ENCODE measurements around the gene SERPINA12.

SERPINA12 gene

GRCh38 chr14:94481468-94482131 is 27.7 kb downstream of the SERPINA12 start:
- H3K79me2 ChIP-seq (ENCODE audit: insufficient read depth, low read length) = no peaks in the 10 kb centered on the region
- peaks cover 3% of the 10 kb centered on the region for H3K27me3 ChIP-seq (ENCODE audit: insufficient read depth, low read length)
- H3K27ac ChIP-seq (ENCODE audit: low read depth, low read length, poor library complexity, severe bottlenecking) = no peak overlapping the region
- H3K36me3 ChIP-seq (ENCODE audit: insufficient read depth, low read length) = no peaks in the 10 kb centered on the region; the same call in 1 of the 2 replicates
- H3K9me2 ChIP-seq (ENCODE audit: low read depth, low read length) = no peaks in the 10 kb centered on the region
- H2AFZ ChIP-seq (ENCODE audit: low read length) = no peak overlapping the region
- H3K4me3 ChIP-seq (ENCODE audit: low read depth, low read length, poor library complexity, severe bottlenecking) = no peak overlapping the region
- no peaks in the 10 kb centered on the region for H4K20me1 ChIP-seq (ENCODE audit: insufficient read depth, low read length)
- 0 out of 2 replicates have a peak, but pooled peaks cover 3% of the 10 kb centered on the region for H3K9me3 ChIP-seq (ENCODE audit: low read length)
- no peak overlapping the region for H3K4me2 ChIP-seq (ENCODE audit: low read length)
- H3K9ac ChIP-seq (ENCODE audit: low read length) = no peak overlapping the region
- no peaks in the 10 kb centered on the region for H3F3A ChIP-seq (ENCODE audit: insufficient read depth, low read length)
- TF ChIP-seq, protein P1, sequence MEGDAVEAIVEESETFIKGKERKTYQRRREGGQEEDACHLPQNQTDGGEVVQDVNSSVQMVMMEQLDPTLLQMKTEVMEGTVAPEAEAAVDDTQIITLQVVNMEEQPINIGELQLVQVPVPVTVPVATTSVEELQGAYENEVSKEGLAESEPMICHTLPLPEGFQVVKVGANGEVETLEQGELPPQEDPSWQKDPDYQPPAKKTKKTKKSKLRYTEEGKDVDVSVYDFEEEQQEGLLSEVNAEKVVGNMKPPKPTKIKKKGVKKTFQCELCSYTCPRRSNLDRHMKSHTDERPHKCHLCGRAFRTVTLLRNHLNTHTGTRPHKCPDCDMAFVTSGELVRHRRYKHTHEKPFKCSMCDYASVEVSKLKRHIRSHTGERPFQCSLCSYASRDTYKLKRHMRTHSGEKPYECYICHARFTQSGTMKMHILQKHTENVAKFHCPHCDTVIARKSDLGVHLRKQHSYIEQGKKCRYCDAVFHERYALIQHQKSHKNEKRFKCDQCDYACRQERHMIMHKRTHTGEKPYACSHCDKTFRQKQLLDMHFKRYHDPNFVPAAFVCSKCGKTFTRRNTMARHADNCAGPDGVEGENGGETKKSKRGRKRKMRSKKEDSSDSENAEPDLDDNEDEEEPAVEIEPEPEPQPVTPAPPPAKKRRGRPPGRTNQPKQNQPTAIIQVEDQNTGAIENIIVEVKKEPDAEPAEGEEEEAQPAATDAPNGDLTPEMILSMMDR (IDR thresholded peaks at IDR 0.05; ENCODE audit: low read length) = no peak
- TF ChIP-seq EZH2 (IDR thresholded peaks at IDR 0.05; ENCODE audit: borderline replicate concordance, low read length) = no peak
- no peaks in the 10 kb centered on the region for H3K4me1 ChIP-seq (ENCODE audit: insufficient read depth, low read length, severe bottlenecking)

GRCh38 chr14:94480809-94481208 is 28.5 kb downstream of the SERPINA12 start:
- Histone ChIP-seq H3F3A (ENCODE audit: insufficient read depth, low read length) (no peaks in the 10 kb centered on the region), H3K27ac (ENCODE audit: low read depth, low read length, poor library complexity, severe bottlenecking) (no peak overlapping the region), H3K4me1 (ENCODE audit: insufficient read depth, low read length, severe bottlenecking) (peaks cover 4% of the 10 kb centered on the region), H3K36me3 (ENCODE audit: insufficient read depth, low read length) (no peaks in the 10 kb centered on the region; the same call in 1 of the 2 replicates), H2AFZ (ENCODE audit: low read length) (no peak overlapping the region), H3K4me2 (ENCODE audit: low read length) (no peak overlapping the region), H3K4me3 (ENCODE audit: low read depth, low read length, poor library complexity, severe bottlenecking) (no peak overlapping the region), H3K79me2 (ENCODE audit: insufficient read depth, low read length) (no peaks in the 10 kb centered on the region), H4K20me1 (ENCODE audit: insufficient read depth, low read length) (no peaks in the 10 kb centered on the region), H3K9me2 (ENCODE audit: low read depth, low read length) (no peaks in the 10 kb centered on the region), H3K9ac (ENCODE audit: low read length) (no peak overlapping the region), H3K9me3 (ENCODE audit: low read length) (0 out of 2 replicates have a peak, but pooled peaks cover 3% of the 10 kb centered on the region), H3K27me3 (ENCODE audit: insufficient read depth, low read length) (peaks cover 3% of the 10 kb centered on the region)
- TF ChIP-seq EZH2 (IDR thresholded peaks at IDR 0.05; ENCODE audit: borderline replicate concordance, low read length) = no peak
- TF ChIP-seq, protein P1 (IDR thresholded peaks at IDR 0.05; ENCODE audit: low read length) = no peak

GRCh38 chr14:94478420-94478819 is 30.8 kb downstream of the SERPINA12 start:
- Histone ChIP-seq H3K79me2 (ENCODE audit: insufficient read depth, low read length) (no peaks in the 10 kb centered on the region), H3K4me1 (ENCODE audit: insufficient read depth, low read length, severe bottlenecking) (peaks cover 4% of the 10 kb centered on the region), H3K4me3 (ENCODE audit: low read depth, low read length, poor library complexity, severe bottlenecking) (no peak overlapping the region), H3F3A (ENCODE audit: insufficient read depth, low read length) (no peaks in the 10 kb centered on the region), H4K20me1 (ENCODE audit: insufficient read depth, low read length) (no peaks in the 10 kb centered on the region), H3K9me3 (ENCODE audit: low read length) (0 out of 2 replicates have a peak, but pooled peaks cover 3% of the 10 kb centered on the region), H2AFZ (ENCODE audit: low read length) (no peak overlapping the region), H3K9me2 (ENCODE audit: low read depth, low read length) (no peaks in the 10 kb centered on the region), H3K27me3 (ENCODE audit: insufficient read depth, low read length) (no peaks in the 10 kb centered on the region; the same call in 1 of the 2 replicates), H3K4me2 (ENCODE audit: low read length) (no peak overlapping the region), H3K27ac (ENCODE audit: low read depth, low read length, poor library complexity, severe bottlenecking) (no peak overlapping the region), H3K9ac (ENCODE audit: low read length) (no peak overlapping the region), H3K36me3 (ENCODE audit: insufficient read depth, low read length) (no peaks in the 10 kb centered on the region; the same call in 1 of the 2 replicates)
- TF ChIP-seq EZH2 (IDR thresholded peaks at IDR 0.05; ENCODE audit: borderline replicate concordance, low read length) = no peak
